GM18861 (cell line): ENCODE results near the gene CACNA1C.

Experiments
- ATAC-seq: cut with Tn5 transposase; IDR thresholded peaks from one replicate; pipeline ENCODE4 v1.9.1; 2021; ENCODE audit not compliant: unreplicated experiment

Gene CACNA1C

DNA sequence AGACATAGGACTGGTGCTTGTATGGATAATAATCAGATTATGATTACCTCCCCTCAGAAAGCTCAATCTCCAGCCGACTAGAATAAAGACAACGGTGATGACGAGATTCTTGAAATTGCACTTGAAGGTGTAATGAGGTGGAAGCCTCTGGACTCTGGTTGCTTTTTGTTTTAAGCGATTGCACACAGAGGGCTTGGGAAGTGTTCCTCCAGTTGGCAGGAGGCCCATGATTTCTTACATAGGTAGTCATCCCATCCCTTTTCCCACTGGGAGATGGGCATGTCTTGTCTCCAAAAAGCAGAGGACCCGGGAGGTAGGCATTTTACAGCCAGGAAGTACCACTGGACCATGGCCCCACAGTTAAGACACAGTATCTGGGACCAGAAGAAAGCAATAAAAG, 576.3 kb downstream of the CACNA1C start:
- ATAC-seq = no peak

DNA sequence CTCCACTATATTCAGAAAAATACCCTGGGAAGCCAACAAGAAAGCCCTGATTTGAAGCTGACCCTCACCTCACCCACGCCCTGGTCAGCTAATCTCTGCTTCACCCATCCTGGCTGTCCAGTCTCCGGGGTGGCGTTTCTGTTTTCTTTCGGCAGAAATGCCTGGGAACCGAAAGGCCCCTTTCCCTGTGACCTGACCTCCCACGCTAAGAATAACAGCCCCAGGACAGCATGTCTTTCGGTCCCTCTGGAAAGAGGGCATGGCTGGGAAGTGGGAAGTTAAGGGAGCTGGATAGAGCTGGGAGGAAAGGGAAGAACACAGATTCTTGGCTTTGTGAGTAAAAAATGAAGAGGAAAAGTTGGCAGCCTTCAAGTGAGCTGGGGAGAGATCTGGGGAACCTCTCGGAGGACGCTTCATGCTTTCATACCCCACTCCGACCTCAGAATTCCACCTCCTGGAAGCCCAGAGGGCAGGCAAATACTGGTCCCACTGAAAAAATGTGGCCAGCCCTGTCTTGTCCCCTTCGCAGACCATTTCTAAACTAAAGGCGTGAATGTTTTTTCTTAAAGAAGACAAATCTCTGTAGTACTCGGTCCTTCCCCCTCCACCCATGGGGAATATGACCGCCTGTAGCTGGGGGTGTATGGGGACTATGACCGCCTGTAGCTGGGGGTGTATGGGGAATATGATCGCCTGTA, 579.0 kb downstream of the CACNA1C start:
- ATAC-seq = no peak

DNA sequence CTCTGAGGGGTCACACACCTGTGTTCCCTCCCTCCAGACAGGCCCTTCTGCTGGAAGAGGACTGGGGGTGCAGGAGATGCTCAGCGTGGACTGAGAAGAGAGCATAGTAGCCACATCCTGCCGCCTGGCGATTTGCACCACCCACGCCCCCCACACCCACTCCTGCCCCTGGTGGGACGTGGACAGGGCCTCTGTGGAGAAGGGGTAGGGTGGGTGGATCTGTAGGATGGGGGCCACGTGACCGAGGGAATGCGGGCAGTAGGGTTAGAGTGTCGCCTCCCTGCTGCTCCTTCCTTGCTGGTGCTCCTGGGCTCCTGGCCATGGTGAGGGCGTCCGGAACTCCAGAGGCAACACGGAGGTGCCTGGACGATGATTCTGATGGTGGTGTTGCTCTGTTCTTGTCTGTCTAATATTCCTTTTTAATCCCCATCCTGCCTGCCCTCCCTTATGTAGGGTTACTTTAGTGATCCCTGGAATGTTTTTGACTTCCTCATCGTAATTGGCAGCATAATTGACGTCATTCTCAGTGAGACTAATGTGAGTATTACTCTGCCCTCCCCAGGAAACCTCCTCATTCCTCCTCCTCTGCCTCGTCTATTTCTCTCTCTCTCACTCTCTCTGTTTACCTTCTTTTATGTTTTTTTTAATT, 580.5 kb downstream of the CACNA1C start:
- no peak for ATAC-seq

DNA sequence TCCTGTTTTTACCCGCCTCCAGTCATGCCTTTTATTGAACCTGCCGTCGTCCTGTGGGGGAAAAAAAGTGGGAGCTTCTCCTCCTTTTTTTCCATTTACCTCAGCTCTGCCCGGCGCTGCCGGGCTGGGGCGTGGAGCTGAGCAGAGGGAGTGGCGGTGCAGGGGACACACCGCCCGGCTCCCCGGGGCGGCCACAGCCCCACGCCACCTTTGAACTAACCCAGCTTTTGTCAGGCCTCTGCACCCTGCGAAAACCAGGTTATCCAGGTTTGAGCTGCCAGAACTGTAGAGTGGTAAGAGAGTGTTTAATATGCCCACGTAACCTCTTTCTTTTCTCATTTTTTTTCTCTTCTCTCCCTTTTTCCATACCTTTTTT, 581.0 kb downstream of the CACNA1C start:
- ATAC-seq = no peak

DNA sequence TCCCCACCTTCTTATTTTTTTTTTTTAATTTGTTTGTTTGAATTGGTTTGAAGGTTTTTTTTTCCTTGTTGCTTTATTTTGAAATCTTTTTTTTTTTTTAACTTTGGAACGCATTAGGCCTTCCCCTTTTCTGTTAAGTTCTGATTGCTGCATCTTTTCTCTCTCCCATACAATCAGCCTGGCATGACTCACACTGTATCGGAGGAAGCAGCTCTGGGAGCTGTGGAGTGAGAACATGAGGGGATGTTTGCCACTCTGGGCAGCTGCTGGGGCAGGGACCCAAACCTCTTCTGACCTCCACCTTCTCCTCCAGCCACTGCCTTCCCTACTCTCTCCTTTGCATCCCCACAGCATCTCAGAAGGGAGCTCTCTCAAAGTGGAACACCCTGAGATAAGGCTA, 581.7 kb downstream of the CACNA1C start:
- no peak for ATAC-seq

DNA sequence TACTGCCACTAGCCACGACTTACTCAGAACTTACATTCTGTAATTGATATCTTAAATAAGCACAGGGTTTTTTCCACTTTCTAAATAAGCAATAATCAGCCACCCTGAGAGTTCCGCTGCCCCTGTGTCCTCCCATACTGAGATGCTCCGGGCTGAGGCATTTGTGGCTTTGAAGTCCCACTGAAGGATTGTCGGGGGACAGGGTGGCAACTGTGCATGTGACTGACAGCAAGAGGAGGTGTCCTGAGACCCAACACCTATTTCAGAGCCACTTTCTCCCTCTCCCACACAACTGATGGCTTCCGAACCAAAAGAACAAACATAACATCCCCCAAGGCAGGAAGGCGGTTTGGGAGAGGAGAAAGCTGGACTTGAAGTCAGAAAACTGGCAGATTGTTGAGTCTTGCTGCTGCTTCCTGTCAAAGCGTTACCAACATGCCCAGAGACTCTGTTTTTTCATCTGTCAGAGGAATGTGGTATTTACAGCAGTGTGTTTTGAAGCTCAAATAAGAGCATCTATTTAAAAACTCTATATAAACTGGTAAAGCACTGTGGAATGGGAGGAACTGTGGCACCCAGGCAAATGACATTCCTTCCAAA, 584.1 kb downstream of the CACNA1C start:
- ATAC-seq = no peak

DNA sequence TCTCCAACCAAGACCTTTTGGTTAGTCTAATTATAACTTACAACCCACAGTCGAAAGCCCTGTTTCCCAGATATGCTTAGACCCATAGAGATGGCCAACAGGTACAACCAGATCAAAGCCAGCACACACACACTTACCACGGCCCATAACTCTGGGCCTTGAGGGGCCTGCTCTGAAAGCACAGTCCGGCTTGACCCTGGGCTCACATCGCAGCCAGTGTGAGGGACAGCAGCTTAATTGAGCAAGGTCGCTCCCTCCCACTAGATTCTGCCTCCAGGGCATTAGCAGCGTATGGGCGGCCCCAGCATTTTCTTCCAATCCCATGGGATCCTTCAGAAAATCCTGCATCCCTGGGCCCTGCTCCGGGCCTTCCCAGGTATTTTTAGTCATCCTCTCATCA, 584.6 kb downstream of the CACNA1C start:
- no peak for ATAC-seq

DNA sequence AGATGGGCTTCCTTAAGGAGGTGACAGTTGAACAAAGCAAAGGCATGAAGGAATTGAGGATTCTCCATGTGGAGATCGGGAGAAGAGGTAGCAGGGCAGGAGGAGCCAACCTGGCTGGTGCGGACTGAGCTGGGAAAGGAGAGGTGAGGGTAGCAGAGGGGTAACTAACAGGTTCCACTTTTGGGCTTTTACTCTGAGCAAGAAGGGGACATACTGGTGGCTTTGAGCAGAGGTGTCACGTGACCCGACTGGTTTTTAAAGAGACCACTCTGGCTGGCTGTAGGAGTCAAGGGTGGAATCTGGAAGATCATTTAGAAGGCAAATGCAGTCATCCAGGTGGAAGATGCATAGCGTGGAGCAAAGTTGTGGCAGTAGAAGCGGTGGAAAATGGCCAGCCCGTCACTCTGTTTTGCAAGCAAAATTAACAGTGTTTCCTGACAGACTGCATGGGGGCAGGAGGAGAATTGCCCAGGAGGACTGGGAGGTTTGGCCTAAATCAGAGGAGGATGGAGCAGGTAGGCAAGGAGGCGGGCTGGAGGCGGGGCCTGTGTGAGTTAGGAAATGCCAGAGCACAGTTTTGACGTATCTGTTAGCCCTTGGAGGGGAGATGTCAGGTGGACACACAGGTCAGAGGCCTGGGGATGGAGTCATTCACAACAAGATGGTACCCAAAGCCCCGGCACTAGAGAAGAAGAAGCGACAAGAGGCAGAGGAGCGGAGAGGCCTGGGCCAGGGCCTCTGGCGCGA, 585.7 kb downstream of the CACNA1C start:
- no peak for ATAC-seq

DNA sequence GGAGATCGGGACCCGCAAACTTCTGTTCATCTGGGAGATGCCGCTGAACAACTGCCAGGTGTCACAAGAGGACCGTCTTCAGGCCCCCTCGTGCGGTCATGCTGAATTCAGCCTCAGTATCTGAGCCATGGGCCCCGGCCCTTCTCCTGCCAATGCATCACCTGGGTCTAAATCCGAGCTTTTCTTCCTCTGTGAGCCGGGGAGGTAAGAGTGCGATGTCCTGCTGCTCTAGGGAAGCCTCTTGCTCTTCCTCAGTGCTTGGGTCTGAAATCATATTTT, 586.2 kb downstream of the CACNA1C start:
- no peak for ATAC-seq

DNA sequence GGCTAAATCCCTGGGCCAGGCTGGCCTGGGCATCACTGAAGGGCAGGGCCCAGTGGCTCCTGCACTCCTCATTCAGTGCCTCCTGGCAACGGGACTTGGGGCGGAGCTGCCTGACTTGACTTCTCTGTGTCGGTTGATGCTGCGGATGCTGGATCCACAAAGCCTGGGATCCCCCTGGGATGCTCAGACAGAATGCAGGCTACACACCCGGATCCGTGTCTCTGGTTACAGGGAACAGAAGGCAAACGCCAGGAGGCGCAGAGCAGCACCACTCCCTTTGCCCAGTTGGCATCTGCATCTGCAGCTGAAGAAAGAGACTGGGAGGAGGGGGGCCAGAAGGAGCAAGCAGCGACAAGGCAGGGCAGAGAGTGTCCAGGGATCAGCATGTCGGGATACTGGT, 587.5 kb downstream of the CACNA1C start:
- ATAC-seq = no peak

DNA sequence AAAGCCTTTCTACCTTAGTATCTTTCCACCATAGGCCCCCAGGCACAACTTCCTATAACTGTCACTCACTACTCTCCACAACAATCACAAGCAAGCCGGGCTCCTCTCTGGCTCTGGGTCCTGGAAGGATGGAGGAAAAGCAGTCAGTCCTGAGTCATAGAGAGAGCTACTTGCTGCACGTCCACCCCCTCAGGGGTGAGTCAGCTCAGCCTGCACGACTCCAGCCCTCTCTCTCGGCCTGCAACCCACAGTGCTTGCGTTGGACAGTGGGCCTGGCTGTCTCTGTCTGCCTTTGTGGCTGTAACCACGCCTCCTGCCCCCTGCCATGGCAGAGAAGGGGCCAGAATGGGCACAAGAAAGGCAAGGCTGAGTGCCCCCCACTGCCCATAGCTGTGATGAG, 587.9 kb downstream of the CACNA1C start:
- ATAC-seq = no peak

DNA sequence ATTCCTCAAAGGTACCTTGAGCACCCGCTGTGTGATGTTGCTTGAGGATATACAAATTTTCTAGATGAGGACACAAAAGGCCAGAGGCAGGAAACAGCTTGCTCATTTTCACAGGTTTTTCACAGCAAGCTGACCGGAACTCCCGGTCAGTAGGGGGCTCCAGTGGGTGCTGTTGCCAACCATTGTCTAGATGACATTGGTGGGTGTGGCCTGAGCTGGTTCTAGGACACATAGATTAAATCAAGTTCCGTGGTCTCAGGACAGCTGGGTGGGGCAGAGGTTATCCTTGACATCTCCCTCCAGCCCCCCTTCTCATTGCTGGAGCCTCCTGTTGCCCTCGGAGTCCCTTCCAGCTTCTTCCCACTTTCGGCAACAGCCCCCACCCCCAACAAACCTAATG, 588.4 kb downstream of the CACNA1C start:
- ATAC-seq = no peak

DNA sequence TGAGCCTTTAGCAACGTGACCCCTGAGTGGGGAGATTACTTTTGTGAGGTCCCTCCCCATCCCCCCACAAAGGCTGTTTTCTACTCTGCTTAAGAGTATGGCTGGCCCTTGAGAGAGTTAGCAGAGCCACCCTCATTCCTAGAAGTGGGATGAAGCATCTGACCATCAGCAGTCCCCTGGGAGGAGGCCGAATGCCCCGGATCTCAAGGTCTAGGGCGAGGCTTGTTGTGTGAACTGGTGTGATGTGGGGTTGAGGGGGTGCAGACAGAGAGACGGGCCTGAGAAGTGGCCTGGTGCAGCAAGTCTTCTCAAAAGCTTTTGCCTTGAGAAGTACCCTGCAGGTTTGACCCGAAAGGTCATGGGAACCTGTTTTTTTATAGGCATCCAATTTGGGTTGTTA, 589.0 kb downstream of the CACNA1C start:
- ATAC-seq = no peak

DNA sequence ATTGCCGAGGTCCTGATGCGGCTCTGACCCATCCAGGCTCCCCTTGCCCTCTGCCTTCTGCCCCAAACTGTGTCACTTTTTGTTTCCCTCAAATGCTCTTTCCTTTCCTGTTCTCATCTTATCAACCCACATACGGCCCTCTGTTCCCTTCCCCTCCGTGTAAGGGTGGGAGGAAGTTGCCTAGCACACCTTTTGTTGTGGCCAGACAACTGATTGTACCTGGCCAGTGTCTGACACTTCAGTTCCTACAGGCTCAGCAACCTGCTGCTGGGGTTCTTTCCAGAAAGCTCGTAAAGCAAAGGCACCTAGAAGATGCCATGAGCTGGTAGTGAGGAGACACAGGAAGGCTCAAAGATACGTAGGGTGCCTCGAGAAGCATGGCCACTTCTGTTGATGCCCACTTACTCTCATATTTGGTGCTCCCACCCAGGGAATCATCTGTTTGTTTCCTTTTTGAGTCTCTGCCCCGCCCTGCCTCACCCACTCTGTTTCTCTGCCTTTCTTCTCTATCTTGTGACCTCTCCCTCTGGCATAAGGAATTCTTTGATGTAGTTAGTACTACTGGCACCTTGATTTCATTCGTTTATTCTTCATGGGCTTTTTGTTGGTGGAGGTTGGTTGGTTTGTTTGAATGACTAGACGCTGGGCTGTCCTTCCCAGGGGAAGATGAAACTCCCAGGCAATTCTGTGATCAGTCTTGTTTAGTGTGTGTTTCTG, 589.5 kb downstream of the CACNA1C start:
- no peak for ATAC-seq

DNA sequence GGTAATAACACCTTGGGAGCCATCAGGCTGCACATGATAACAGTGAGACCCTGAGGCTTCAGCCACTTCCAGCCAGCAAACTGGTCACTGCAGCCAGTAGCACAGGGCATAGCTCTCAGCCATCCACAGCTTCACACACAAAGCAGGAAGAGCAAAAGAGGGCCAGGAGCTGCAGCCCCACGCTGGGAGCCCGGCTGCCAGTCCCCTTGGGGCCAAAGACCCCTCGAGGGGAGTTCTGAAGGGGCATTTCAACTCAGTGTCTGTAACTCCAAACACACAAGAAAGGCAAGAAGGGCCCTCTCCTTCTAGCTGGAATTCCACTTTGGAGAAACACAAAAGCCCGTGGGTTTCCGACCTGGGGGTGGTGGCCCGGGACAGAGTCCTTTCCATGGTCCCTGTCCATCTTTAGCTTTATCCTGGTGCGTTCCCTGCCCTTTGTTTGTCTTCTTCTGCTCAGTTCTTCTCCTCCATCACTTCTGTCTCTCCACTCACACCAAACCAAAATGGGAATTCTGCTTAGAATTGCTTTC, 590.2 kb downstream of the CACNA1C start:
- ATAC-seq = no peak

DNA sequence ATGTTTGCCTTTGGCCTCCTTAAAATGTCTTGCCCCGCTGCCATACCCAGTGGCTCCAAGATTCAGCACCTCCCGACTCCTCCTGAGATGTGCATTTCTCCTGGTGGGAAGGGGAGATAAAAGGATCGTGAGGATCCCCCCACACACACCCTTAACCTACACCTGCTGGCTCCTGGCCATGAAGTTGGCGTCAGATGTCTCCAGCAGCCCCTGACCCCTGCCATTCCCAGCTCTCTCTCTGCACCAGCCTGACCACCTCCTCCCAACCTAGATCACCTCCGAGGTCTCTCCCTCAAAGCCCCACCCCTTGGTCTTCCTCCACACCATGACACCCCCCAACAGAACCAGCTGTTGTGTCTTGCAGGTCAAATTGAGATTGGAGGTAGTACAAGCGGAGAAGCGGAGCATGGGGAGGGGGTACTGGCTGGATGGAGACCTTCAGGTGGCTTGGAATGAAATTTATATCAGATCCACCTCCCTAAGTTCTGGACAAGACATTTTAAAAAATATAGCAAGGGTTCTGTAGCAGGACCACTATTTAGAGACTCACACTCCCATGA, 590.9 kb downstream of the CACNA1C start:
- ATAC-seq = no peak

DNA sequence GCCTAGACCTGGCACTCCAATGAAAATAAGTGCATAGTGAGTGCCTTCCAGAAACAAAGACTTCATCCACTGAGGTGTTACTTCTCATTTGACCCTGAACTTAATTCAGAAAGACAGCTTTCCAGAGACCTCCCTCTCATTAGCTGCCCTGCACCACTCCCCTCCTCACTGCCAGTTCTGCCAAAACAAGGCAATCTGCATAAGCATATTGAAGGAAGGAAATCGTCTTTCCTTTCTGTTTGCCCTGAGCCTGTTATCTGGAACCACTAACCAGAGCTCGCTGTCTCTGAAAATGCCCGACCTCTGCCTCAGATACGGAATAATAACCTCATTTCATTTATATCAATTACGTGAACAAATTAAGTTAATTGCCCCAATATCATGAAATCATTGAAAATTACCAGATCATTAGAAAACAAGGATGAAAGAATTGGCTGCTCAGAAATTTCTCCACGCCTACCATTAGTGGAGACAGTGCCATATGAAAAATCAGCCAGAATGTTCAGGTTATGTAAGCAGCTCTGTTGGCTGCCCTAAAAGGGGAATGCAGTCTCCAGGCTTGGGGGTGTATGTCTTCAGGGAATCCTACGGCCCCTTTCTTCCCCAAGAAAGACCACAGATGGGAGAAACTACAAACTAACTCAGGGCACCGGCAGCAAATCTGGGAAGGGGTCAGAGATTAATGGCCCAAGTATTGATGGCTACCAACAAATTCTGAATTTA, 592.1 kb downstream of the CACNA1C start:
- no peak for ATAC-seq

DNA sequence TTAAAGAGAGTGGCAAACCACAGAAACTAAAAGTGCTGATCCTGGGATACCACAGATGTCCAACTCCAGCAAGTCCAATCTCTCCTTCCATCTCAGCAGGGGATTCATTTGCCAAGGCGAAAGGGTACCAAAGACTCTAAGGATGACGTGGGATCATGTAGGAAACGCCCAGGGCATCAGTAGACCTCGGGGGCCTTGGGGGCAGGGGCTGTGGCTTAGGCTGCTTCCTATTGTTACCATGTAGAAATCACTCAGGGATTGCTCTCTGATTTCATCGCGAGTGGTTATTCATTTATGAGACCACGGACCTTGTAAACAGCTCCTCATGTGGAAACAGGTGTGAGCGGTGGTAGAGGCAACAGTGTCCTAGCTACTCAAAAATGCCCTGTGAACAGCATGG, 592.7 kb downstream of the CACNA1C start:
- no peak for ATAC-seq

DNA sequence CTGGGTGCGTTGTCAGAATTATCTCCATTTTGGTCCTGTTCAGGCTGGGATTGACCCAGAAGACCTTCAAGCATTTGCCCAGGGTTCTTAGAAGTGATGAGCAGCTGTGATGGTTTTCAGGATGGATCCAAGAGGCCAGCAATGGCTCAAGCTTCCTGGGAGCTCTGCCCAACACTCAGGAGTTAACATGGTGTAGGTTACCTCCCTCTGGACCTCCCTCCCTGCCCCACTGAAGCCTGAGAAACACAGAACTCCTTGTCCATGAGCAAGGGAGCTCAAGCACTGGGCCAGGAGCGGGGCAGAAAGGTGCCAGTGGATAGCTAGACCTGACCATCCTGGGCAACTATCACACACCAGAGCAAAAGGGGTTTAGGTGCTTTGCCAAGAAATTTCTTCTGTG, 593.6 kb downstream of the CACNA1C start:
- ATAC-seq = no peak

DNA sequence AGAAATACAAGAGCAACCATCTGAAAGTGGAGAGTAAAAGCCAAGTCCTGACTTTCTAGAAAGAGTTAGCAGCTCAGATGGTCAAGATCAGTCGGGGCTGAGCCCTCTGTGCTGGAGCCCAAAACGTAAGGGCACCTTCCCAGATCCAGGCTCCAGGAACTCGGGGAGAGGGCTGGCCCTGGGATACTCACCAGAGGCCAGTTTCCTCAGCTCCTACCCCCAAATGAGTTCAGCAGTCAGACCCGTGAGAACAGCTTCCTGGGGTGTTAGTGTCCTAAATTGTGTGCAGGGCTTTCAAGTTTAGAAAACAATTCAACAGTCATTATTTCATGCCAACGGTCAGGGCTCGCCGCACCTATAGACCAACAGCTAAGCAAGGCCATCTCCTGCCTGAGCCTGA, 594.4 kb downstream of the CACNA1C start:
- no peak for ATAC-seq
